Activated T-helper 17 cell treated with anti-CD3 and anti-CD28 coated beads, Interleukin-2, amount 50 U/mL, for 72 hours (primary cell): Measurements from ENCODE around the gene MYH7B. TPM values are rescaled to one million over a fixed set of nuclear protein-coding genes. Genes with fewer than 3 reads are reported as not detected.

Experiments used
- ATAC-seq: fragments of 150-1000 bp; cut with Tn5 transposase; replicated peaks from 2 replicates; pipeline ENCODE4 v1.10.0; 2021; ENCODE audit warnings: mild to moderate bottlenecking, moderate library complexity
- H3K27ac Mint-ChIP-seq: one replicate; pipeline ENCODE4 v1.8.0; 2022; ENCODE audit warnings: mixed read lengths
- H3K27me3 Mint-ChIP-seq: one replicate; pipeline ENCODE4 v1.8.0; 2022; ENCODE audit warnings: mixed read lengths
- H3K36me3 Mint-ChIP-seq: one replicate; pipeline ENCODE4 v1.8.0; 2022; ENCODE audit warnings: low read depth, mild to moderate bottlenecking, mixed read lengths
- H3K4me1 Mint-ChIP-seq: one replicate; pipeline ENCODE4 v1.8.0; 2022; ENCODE audit warnings: mixed read lengths
- H3K4me3 Mint-ChIP-seq: one replicate; pipeline ENCODE4 v1.8.0; 2022; ENCODE audit warnings: mild to moderate bottlenecking, mixed read lengths
- H3K9me3 Mint-ChIP-seq: one replicate; pipeline ENCODE4 v1.8.0; 2022; ENCODE audit warnings: mixed read lengths
- total RNA-seq, 2 donors: library from RNA; stranded (reverse); gene quantifications; one replicate each; pipeline ENCODE4 v1.2.3, GENCODE V29; 2022

The MYH7B gene
- under 1 TPM; 0.24 to 0.29 TPM for total RNA-seq

DNA sequence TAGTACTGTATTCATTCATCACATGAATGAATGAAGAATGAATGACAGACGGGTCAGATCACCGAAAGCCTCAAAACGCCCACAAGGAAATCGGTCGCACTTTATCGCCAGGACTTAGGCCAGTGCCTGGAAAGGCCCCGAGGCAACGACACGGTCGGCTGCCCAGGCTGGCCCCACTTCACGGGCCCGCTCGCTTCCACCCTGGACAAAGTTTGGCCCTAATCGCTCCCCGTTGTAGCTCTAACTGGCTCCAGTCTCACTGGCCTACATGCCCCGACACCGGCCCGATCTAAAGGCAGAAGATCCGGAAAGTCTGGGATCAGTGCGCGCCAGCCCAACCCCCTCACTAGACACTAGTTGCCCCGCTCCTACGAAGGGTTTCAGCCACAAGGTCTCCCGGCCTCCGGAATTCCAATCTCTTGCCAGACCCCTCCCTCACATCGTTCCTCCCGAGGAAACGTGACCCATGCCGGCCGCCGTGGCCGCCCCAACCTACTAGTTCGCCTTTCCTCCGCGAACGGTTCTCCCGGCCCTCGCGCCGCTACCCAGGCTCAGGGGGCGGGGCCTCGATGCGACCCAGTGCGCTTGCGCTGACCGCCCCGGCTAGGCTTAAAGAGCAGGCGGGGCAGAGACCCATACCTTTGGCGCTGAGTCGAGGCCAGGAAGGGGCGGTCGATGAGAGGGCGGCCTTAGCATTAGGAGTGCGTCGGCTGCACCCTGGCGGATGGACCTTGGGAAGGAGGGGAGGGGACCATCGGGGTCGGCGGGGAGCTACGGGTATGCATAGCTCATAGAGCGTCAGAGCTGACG, at the start of gene MYH7B, which contains the start of gene GSS:
Gene MYH7B (plus strand): TSS at position 638 of the 810 bp plus-strand sequence. CDS start 22,138 bp downstream, outside the sequence.
Gene GSS (minus strand): TSS at position 576 of the 810 bp plus-strand sequence. CDS start 3,954 bp downstream, outside the sequence.
- H3K9me3 Mint-ChIP-seq = no peaks in the 10 kb centered on the region
- peak within 1 kb of the TSS; percentile 99 for H3K4me3 Mint-ChIP-seq
- ATAC-seq = peak; percentile 95
- H3K36me3 Mint-ChIP-seq = peaks cover 12% of the 10 kb centered on the region
- H3K27me3 Mint-ChIP-seq = no peaks in the 10 kb centered on the region
- H3K27ac Mint-ChIP-seq = peak within 1 kb of the TSS; percentile 99
- H3K4me1 Mint-ChIP-seq = peaks cover 13% of the 10 kb centered on the region

DNA sequence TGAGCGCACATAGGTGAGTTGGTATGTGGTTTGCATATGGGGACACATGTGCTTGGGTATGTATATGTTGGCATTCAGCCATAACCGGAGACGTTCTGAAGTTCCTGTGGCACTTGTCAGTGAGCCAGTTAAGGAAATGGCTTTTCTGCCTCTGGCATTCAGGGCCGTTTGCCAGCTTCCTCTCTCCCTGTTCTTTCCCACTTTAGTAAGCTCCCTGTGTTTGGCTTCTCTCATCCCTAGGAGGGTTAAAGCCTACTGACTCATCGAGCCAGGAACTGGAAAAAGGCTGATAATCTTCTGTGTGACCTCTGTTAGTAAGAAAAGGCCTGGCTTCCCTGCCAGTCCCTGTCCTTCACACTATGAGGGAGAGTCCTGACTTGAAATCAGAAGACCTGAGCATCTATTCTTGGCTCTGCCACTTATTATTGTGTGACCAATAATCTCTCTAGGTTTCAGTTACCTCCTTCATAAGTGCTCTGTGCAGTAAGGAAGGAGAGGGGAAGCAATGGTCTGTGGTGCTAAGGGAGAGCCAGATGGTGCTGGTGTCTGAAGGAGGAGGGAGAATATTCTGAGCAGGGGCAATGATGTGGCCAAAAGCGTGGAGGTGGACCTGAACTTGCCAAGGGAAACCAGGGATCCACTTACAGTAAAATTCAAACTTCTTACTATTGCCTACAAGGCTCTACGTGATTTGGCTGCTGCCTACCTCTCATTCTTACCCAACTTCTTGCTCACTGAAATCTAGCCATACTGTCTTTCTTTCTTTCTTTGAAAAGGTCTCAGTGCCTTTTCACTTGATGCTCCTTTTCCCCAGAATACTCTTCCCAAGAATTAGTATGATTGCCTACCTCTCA, 47.8 kb upstream of the MYH7B start:
- Mint-ChIP-seq H3K9me3 (no peaks in the 10 kb centered on the region), H3K4me1 (no peaks in the 10 kb centered on the region), H3K27me3 (no peaks in the 10 kb centered on the region), H3K4me3 (no peak overlapping the region), H3K36me3 (no peaks in the 10 kb centered on the region), H3K27ac (no peak overlapping the region)
- no peak for ATAC-seq

- ATAC-seq = no peak
- Mint-ChIP-seq H3K4me3 (no peak overlapping the region), H3K27ac (peak overlapping the region; percentile 75), H3K27me3 (no peaks in the 10 kb centered on the region), H3K36me3 (peaks cover 3% of the 10 kb centered on the region), H3K4me1 (peaks cover 31% of the 10 kb centered on the region), H3K9me3 (no peaks in the 10 kb centered on the region)
Measured at GRCh38 chr20:34915131-34915530, 40.5 kb upstream of the MYH7B start.

DNA sequence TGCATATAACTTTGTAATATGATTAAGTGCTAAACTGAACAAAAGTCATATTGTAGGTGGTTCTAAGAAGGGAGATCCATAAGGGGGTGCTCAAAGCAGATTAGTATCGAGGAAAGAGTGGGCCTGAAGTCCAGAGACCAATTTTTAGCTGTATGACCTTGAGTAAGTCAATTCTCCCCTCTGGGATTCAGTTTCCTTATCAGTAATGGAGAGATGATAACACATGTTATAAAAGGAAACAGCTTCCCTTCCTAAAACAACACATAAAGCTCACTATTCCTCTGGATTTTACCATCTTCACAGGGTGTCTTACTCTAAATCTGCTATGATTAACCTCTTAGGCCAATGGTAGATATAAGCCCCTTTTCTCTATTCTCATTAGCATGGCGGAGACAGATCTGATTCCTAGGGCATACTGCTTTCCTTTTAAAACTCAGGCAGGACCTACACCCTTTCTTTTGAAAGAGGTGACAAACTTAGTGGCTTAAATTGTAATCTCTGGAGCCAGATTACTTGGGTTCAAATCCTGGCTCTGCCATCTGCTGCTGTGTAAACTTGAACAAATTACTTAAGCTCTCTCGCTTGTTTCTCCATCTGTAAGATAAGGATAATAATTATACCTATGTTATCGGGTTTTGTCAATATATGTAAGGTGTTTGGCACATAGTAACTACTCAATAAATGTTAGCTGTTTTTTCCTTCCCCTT, 39.8 kb upstream of the MYH7B start:
- no peaks in the 10 kb centered on the region for H3K9me3 Mint-ChIP-seq
- peak overlapping the region; percentile 75 for H3K27ac Mint-ChIP-seq
- peaks cover 9% of the 10 kb centered on the region for H3K36me3 Mint-ChIP-seq
- no peaks in the 10 kb centered on the region for H3K27me3 Mint-ChIP-seq
- H3K4me1 Mint-ChIP-seq = peaks cover 34% of the 10 kb centered on the region
- H3K4me3 Mint-ChIP-seq = no peak overlapping the region
- ATAC-seq = no peak

DNA sequence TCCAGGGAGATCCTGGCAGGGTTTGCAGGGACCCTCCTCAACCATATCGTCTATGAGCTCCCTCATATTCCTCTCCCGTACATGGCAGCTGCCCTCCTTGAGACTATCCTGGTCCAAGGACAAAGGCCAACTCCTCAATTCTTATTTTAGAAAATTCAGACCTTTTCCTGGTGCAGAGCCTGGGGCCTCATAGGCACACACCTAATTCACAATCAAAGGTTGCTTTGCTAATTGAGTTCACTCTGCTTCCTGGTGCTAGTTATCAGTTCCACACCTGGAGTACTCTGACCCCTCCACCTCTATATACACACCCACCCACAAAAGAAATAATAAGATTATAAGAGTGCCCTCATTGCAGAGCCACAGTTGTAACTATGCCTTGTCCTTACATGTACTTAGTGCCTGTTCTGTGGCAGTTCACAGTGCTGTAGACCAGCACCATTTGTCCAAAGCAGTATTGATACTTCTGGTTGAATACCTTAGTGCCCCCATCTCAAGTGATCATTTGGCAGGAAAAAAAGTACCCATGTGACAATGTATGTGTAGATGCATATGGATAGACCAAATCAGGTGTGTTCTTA, 38.8 kb upstream of the MYH7B start:
- ATAC-seq = no peak
- no peaks in the 10 kb centered on the region for H3K27me3 Mint-ChIP-seq
- peak overlapping the region; percentile 75 for H3K27ac Mint-ChIP-seq
- peak overlapping the region; percentile 39 for H3K4me3 Mint-ChIP-seq
- no peaks in the 10 kb centered on the region for H3K9me3 Mint-ChIP-seq
- peaks cover 9% of the 10 kb centered on the region for H3K36me3 Mint-ChIP-seq
- peaks cover 34% of the 10 kb centered on the region for H3K4me1 Mint-ChIP-seq

DNA sequence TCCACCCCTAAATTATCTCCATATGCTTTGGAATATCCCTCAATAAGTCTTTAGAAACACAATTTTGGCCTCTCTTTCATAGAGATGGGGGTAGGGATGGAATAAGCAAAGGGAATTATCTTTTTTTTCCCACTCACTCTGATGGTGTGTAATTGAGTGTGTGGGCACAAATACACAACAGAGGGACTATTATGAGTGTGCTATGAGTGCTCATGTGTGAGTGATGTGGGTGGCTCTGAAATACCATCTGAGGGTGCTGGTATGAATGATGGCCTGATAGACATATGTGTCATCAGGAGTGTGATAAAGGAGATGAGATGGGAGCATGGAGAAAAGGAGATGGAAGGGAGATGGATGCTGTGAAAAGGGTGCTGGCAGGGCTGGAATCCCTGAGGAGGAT, 35.6 kb upstream of the MYH7B start:
- H3K4me1 Mint-ChIP-seq = peaks cover 34% of the 10 kb centered on the region
- peak overlapping the region; percentile 29 for H3K4me3 Mint-ChIP-seq
- peak; percentile 79 for ATAC-seq
- no peaks in the 10 kb centered on the region for H3K27me3 Mint-ChIP-seq
- peak overlapping the region; percentile 53 for H3K27ac Mint-ChIP-seq
- no peaks in the 10 kb centered on the region for H3K9me3 Mint-ChIP-seq
- peaks cover 9% of the 10 kb centered on the region for H3K36me3 Mint-ChIP-seq

- no peak overlapping the region for H3K4me3 Mint-ChIP-seq
- peaks cover 31% of the 10 kb centered on the region for H3K4me1 Mint-ChIP-seq
- ATAC-seq = peak; percentile 56
- no peaks in the 10 kb centered on the region for H3K9me3 Mint-ChIP-seq
- H3K27ac Mint-ChIP-seq = no peak overlapping the region
- H3K27me3 Mint-ChIP-seq = no peaks in the 10 kb centered on the region
- peaks cover 12% of the 10 kb centered on the region for H3K36me3 Mint-ChIP-seq
Measured at GRCh38 chr20:34921436-34921835, 34.2 kb upstream of the MYH7B start.

- Mint-ChIP-seq H3K4me1 (peaks cover 23% of the 10 kb centered on the region), H3K9me3 (no peaks in the 10 kb centered on the region), H3K27me3 (no peaks in the 10 kb centered on the region), H3K36me3 (peaks cover 16% of the 10 kb centered on the region), H3K4me3 (no peak overlapping the region), H3K27ac (no peak overlapping the region)
- ATAC-seq = no peak
Measured at GRCh38 chr20:34922654-34923381, 32.9 kb upstream of the MYH7B start.

- Mint-ChIP-seq H3K4me1 (peaks cover 17% of the 10 kb centered on the region), H3K9me3 (no peaks in the 10 kb centered on the region), H3K36me3 (peaks cover 16% of the 10 kb centered on the region), H3K27ac (no peak overlapping the region), H3K4me3 (no peak overlapping the region), H3K27me3 (no peaks in the 10 kb centered on the region)
- ATAC-seq = no peak
Measured at GRCh38 chr20:34923414-34923813, 32.3 kb upstream of the MYH7B start.

DNA sequence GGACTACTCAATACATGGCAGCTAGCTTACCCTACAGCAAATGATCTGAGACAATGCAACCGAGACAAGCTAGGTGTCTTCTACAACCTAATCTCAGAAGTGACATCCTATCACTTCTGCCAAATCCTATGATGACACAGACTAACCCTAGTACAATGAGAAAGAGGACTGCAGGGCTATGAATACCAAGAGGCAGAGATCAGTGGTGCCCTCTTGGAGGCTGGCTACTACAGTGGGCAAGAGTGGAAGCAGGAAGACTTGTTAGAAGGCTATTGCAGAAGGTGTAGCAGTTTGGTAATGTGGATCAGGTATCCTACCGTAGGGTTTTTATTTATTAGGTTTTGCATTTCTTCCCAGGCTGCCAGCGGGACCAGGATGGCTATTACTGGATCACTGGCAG, 30.3 kb upstream of the MYH7B start:
- no peaks in the 10 kb centered on the region for H3K9me3 Mint-ChIP-seq
- peaks cover 28% of the 10 kb centered on the region for H3K36me3 Mint-ChIP-seq
- peaks cover 5% of the 10 kb centered on the region for H3K4me1 Mint-ChIP-seq
- H3K4me3 Mint-ChIP-seq = no peak overlapping the region
- H3K27me3 Mint-ChIP-seq = no peaks in the 10 kb centered on the region
- ATAC-seq = no peak
- peak overlapping the region; percentile 75 for H3K27ac Mint-ChIP-seq

GRCh38 chr20:34925981-34926380, 29.7 kb upstream of the MYH7B start:
- no peak for ATAC-seq
- H3K4me3 Mint-ChIP-seq = no peak overlapping the region
- H3K27me3 Mint-ChIP-seq = no peaks in the 10 kb centered on the region
- peaks cover 30% of the 10 kb centered on the region for H3K36me3 Mint-ChIP-seq
- H3K27ac Mint-ChIP-seq = peak overlapping the region; percentile 75
- H3K9me3 Mint-ChIP-seq = no peaks in the 10 kb centered on the region
- H3K4me1 Mint-ChIP-seq = peaks cover 4% of the 10 kb centered on the region

GRCh38 chr20:34926581-34926980, 29.1 kb upstream of the MYH7B start:
- Mint-ChIP-seq H3K27me3 (no peaks in the 10 kb centered on the region), H3K4me3 (no peak overlapping the region), H3K4me1 (peaks cover 4% of the 10 kb centered on the region), H3K27ac (peak overlapping the region; percentile 75), H3K9me3 (no peaks in the 10 kb centered on the region), H3K36me3 (peaks cover 33% of the 10 kb centered on the region)
- no peak for ATAC-seq

GRCh38 chr20:34927736-34928135, 27.9 kb upstream of the MYH7B start:
- peaks cover 4% of the 10 kb centered on the region for H3K4me1 Mint-ChIP-seq
- H3K36me3 Mint-ChIP-seq = peaks cover 38% of the 10 kb centered on the region
- H3K27ac Mint-ChIP-seq = peak overlapping the region; percentile 75
- H3K4me3 Mint-ChIP-seq = no peak overlapping the region
- no peaks in the 10 kb centered on the region for H3K9me3 Mint-ChIP-seq
- ATAC-seq = no peak
- H3K27me3 Mint-ChIP-seq = no peaks in the 10 kb centered on the region
